MM.1S (cell line): ENCODE results near the gene GREB1.

Experiments
- DNase-seq: peaks from one replicate; pipeline ENCODE4 v3.0.0-alpha.2; 2015
- H2AFZ ChIP-seq: fragments of 300-600 bp; sonication (generic); 2 replicates; pipeline ENCODE4 v1.6.0; 2016; ENCODE audit warnings: antibody characterized with exemption, low read length
- H3F3A ChIP-seq: fragments of 300-600 bp; sonication (generic); 2 replicates; pipeline ENCODE4 v1.6.1; 2016; ENCODE audit warnings: mild to moderate bottlenecking, antibody characterized with exemption, low read length, moderate library complexity, mixed read lengths; ENCODE audit not compliant: insufficient read depth
- H3K27ac ChIP-seq: fragments of 300-600 bp; sonication (generic); 2 replicates; pipeline ENCODE4 v1.5.1; 2016; ENCODE audit warnings: mild to moderate bottlenecking, low read length
- H3K27me3 ChIP-seq: fragments of 300-600 bp; sonication (generic); replicated peaks from 2 replicates; pipeline ENCODE4 v1.6.0; 2016; ENCODE audit warnings: low read length; ENCODE audit not compliant: insufficient read depth
- H3K36me3 ChIP-seq: fragments of 300-600 bp; sonication (generic); replicated peaks from 2 replicates; pipeline ENCODE4 v1.6.1; 2016; ENCODE audit warnings: mild to moderate bottlenecking, low read length, mixed read lengths; ENCODE audit not compliant: insufficient read depth
- H3K4me1 ChIP-seq: fragments of 300-600 bp; sonication (generic); 2 replicates; pipeline ENCODE4 v1.6.1; 2016; ENCODE audit warnings: low read length, mixed read lengths
- H3K4me2 ChIP-seq: fragments of 300-600 bp; sonication (generic); 2 replicates; pipeline ENCODE4 v1.6.0; 2016; ENCODE audit warnings: low read depth, low read length
- H3K4me3 ChIP-seq: fragments of 300-600 bp; sonication (generic); 2 replicates; pipeline ENCODE4 v1.5.1; 2016; ENCODE audit warnings: low read length, mixed read lengths
- H3K79me2 ChIP-seq: fragments of 300-600 bp; sonication (generic); 2 replicates; pipeline ENCODE4 v1.6.1; 2016; ENCODE audit warnings: mixed run types, low read length, mixed read lengths
- H3K9ac ChIP-seq: fragments of 300-600 bp; sonication (generic); 2 replicates; pipeline ENCODE4 v1.6.1; 2016; ENCODE audit warnings: low read length, mixed read lengths
- H3K9me2 ChIP-seq: fragments of 300-600 bp; sonication (generic); replicated peaks from 2 replicates; pipeline ENCODE4 v1.6.1; 2016; ENCODE audit warnings: mild to moderate bottlenecking, low read length, mixed read lengths; ENCODE audit not compliant: insufficient read depth
- H3K9me3 ChIP-seq: fragments of 300-600 bp; sonication (generic); replicated peaks from 2 replicates; pipeline ENCODE4 v1.6.1; 2016; ENCODE audit warnings: mild to moderate bottlenecking, low read length, mixed read lengths; ENCODE audit not compliant: insufficient read depth
- H4K20me1 ChIP-seq: fragments of 300-600 bp; sonication (generic); 2 replicates; pipeline ENCODE4 v1.6.1; 2016; ENCODE audit warnings: mild to moderate bottlenecking, low read length, moderate library complexity, mixed read lengths; ENCODE audit not compliant: insufficient read depth
- CTCF ChIP-seq: fragments of 300-600 bp; sonication (generic); IDR thresholded peaks from 2 replicates; pipeline ENCODE4 v1.5.1; 2016; ENCODE audit warnings: antibody characterized with exemption, low read length, mixed read lengths
- EZH2 ChIP-seq: fragments of 300-600 bp; sonication (generic); optimal IDR thresholded peaks from 2 replicates; pipeline ENCODE3; 2017; ENCODE audit warnings: low read depth, mild to moderate bottlenecking, antibody characterized with exemption, low read length, mixed read lengths
- EZH2phosphoT487 ChIP-seq: fragments of 300-600 bp; sonication (generic); IDR thresholded peaks from 2 replicates; pipeline ENCODE4 v1.6.1; 2018; ENCODE audit warnings: antibody characterized with exemption, low read length

GREB1 gene

GRCh38 chr2:11521775-11522174 lies 12.1 kb upstream of the GREB1 start:
- no peak overlapping the region for H3K4me2 ChIP-seq

GRCh38 chr2:11524470-11524869 lies 9.4 kb upstream of the GREB1 start:
- Histone ChIP-seq H3K9me3 (no peaks in the 10 kb centered on the region), H3K4me3 (no peak overlapping the region), H4K20me1 (no peaks in the 10 kb centered on the region), H3K4me1 (no peaks in the 10 kb centered on the region), H3K27me3 (no peaks in the 10 kb centered on the region), H3K36me3 (no peaks in the 10 kb centered on the region), H3F3A (no peaks in the 10 kb centered on the region), H3K4me2 (no peak overlapping the region), H3K9ac (no peak overlapping the region), H2AFZ (no peak overlapping the region), H3K9me2 (no peaks in the 10 kb centered on the region), H3K79me2 (no peaks in the 10 kb centered on the region), H3K27ac (no peak overlapping the region)
- TF ChIP-seq EZH2phosphoT487 (no peak), EZH2 (no peak), CTCF (no peak)
- DNase-seq: no peak

More at GRCh38 chr2:11521775-11522174, 12.1 kb upstream of the GREB1 start:
- Histone ChIP-seq H3K9ac (no peak overlapping the region), H3K9me3 (no peaks in the 10 kb centered on the region), H4K20me1 (no peaks in the 10 kb centered on the region), H2AFZ (no peak overlapping the region), H3K9me2 (no peaks in the 10 kb centered on the region), H3F3A (no peaks in the 10 kb centered on the region), H3K27me3 (no peaks in the 10 kb centered on the region), H3K4me3 (no peak overlapping the region), H3K4me1 (no peaks in the 10 kb centered on the region), H3K36me3 (no peaks in the 10 kb centered on the region), H3K27ac (no peak overlapping the region), H3K79me2 (no peaks in the 10 kb centered on the region)
- TF ChIP-seq CTCF (no peak), EZH2 (no peak), EZH2phosphoT487 (no peak)
- DNase-seq: no peak

- H3K27me3 ChIP-seq: no peaks in the 10 kb centered on the region
These were observed 8.1 kb upstream of the GREB1 start for GRCh38 chr2:11525762-11526161.

More at GRCh38 chr2:11525762-11526161, 8.1 kb upstream of the GREB1 start:
- Histone ChIP-seq H3K27ac (no peak overlapping the region), H3K4me1 (no peaks in the 10 kb centered on the region), H2AFZ (no peak overlapping the region), H3K9me3 (no peaks in the 10 kb centered on the region), H3K36me3 (no peaks in the 10 kb centered on the region), H3K9me2 (no peaks in the 10 kb centered on the region), H3K79me2 (no peaks in the 10 kb centered on the region), H4K20me1 (no peaks in the 10 kb centered on the region), H3K9ac (no peak overlapping the region), H3F3A (no peaks in the 10 kb centered on the region), H3K4me2 (no peak overlapping the region), H3K4me3 (no peak overlapping the region)
- DNase-seq: no peak
- no peak for TF ChIP-seq EZH2
- no peak for TF ChIP-seq CTCF
